ENCODE measurements around the gene ALDOA.
"Not testable (repeated sequence)": the region's sequence is repeated elsewhere in the genome, so short reads cannot be mapped to it uniquely, and the experiment has no call there.

The ALDOA gene

DNA sequence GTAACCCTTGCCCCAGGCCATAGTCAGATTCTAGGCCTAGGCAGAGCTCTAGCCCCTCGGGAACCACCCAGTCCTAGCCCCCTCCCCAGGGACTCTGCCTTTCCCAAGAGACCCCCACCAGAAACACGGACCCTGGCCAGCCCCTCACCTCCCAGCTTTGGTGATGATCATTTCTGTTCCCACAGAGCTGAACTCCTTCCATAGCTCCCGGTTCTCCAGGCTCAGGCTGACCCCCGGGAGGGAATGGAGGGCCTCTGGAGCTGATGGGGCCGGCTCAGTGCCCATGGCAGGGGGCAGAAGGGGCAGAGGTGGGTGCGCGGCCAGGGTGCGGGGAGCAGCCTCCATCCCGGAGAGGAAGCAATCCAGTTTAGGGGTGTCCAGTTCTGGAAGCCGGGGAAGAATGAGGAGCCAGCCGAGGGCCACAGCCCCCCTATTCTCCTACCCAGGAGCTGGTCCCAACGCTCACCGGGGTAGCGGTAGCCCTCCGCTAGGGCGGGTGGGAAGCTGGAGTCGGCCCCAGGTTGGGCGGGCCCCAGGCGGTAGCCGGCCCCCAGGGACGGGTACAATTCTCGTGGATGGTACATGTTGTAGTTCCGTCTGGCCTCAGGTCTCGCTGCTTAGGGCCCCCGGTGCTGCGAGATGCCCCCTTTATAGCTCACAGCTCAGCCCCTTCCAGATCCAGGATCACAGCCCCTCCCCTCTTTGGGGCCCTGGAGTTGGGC lies 25.2 kb downstream of the ALDOA start:
- DNase-seq (ENCODE audit: low read depth in 2 of 2) = no peak

DNA sequence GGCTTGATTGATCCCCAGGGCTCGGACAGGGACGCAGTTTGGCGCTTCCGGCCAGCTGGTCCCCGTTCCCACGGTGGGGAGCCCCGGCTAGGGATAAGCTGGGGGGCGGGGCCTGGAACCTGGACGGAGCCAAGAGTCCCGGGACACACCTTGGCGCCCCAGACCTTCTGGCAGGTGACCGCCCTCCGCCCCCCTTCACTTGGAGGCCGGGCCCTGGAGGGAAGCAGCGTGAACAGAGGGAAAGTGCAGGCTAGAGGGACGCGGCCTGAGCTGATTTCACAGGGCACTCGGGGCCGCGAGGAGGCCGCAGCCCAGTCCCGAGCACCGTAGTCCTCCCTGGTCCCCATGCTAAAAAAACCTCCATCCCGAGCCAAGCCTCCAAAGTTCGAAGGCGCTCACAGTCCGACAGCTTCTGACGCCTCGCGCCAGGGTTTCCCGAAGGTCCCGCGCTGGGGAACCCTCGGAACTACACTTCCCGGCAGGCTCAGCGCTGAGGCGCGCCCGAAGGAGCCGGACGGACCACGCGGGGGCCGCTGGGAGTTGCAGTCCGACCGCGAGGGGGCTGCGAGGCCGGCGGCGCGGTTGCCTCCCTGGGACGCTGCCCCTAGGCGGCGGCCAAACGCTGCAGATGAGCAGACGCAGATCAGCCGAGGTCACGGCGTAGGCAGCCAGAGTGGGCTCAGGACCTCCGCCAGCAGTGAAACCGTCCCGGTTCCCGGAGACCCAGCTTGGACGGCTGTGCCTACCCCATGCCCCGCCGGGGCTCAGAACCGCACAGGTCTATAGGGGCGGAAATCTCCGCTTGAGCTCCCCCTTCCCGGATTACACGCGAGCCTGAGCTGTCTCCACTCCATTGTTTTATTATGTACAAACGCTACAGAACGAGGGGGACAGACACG lies 26.2 kb downstream of the ALDOA start, which contains the start of gene TBX6:
Gene TBX6, minus strand, starts transcription at position 451 of the 899 bp plus-strand sequence. CDS start 731 bp downstream, outside the sequence.
- peak; percentile 86 to 91 for DNase-seq (ENCODE audit: low read depth in 2 of 2)

GRCh38 chr16:30092373-30093010 lies 26.9 kb downstream of the ALDOA start:
- peak; percentile 39 to 67 for DNase-seq (ENCODE audit: low read depth in 2 of 2)

- DNase-seq (ENCODE audit: low read depth in 2 of 2) = no peak
Measured at GRCh38 chr16:30094541-30095165, 29.1 kb downstream of the ALDOA start.

- no peak for DNase-seq (ENCODE audit: low read depth in 2 of 2)
Measured at GRCh38 chr16:30095166-30096078, 29.9 kb downstream of the ALDOA start.

DNA sequence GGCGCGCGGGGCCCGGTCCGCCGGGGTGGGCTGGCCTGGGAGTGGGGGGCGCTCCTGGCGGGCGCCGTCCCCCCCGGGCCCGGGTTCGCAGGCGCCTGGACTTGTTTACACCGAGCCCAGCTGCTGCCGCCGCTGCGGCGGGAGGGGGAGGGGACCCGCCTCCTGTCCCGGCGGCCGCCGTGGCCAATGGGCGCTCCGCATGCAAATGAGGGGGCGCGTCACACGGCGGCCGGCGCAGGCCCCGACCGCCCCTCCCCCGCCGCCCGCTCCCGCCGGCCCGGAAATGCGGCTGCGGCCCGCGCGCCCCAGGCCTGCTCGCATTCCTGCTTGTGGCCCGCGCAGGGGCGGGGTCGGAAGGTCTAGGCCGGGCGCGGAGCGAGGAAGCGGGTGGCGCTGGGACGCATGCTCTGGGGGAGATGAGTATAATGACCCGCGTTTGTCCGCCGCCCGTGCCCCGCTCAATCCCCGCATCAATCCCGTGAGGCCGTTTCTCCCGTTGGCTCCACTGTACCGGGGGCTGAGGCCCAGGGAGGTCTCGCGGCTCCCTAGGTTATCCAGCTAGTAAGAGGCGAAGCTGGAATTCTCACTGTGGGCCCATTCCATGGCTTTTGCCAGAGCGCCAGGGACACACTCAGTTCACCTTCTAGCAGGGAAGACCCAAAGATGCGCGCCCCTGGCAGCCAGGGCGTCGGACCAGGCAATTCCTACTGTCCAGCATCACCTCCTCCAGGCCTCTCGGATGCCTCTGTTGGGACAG lies 30.7 kb downstream of the ALDOA start, which contains the start of gene YPEL3:
Gene YPEL3, minus strand, starts transcription at position 109 of the 757 bp plus-strand sequence. CDS start 731 bp downstream, outside the sequence.
- peak; percentile 74 to 82 for DNase-seq (ENCODE audit: low read depth in 2 of 2)

- no peak for DNase-seq (ENCODE audit: low read depth in 2 of 2)
Measured at GRCh38 chr16:30096862-30097563, 31.5 kb downstream of the ALDOA start.

- no peak for DNase-seq (ENCODE audit: low read depth in 2 of 2)
Measured at GRCh38 chr16:30104090-30104489, 38.5 kb downstream of the ALDOA start.

DNA sequence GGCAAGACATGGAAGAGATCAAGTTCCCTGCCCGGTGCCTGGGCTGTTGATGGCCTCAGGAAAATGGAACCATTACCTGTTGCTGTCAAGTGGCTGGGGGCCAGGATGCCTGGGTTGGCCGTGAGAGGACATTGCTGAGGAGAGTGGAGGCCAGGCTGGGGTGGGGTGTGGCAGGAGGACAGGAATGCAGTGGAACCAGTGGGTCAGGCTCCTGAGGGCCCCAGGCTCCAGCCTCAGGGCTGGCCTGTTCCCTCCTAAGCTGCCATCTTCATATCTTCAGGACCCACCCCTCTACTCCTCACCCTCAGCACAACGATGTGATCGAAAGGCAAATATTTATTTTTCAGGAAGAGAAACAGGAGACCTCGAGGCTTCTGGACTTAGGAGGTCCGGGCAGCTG lies 38.9 kb downstream of the ALDOA start:
- no peak for DNase-seq (ENCODE audit: low read depth in 2 of 2)

DNA sequence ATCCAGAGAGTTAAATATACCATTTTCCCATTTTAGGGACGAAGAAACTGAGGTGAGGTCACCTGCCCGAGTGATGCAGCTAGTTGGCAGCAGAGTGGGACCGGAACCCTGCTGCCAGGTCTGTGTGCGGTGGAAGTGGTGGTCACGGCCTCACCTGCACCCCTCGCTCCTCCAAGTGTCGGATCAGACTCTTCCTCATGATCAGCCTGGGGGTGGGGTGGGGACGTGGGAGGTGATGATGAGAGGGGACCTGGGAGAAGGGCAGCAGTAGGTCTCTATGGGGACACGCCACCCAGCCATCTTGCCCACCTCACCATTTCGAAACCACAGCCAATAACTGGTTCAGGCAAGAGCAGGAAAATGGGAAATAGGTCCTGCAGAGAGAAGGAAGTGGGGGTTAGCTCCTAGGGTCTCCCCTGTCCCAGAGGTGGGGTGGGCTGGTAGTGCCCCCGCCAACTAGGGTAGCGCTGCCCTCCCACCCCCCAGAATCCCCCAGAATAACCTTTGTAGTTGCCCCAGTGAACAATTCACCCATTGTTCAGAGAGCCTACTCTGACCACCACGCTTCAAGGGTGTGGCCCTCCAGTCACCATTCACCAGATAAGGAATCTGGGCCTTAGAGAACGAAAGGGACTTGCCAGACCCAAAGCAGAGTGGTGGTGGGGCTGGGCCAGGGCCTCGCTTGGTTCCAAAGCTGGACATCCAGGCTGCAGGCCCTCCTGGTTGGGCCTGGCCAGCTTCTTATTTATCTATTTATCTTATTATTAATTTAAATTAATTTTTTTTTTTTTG lies 42.7 kb downstream of the ALDOA start:
- DNase-seq (ENCODE audit: low read depth in 2 of 2) = no peak

GRCh38 chr16:30110661-30111060 lies 45.1 kb downstream of the ALDOA start:
- no peak for DNase-seq (ENCODE audit: low read depth in 2 of 2)

DNA sequence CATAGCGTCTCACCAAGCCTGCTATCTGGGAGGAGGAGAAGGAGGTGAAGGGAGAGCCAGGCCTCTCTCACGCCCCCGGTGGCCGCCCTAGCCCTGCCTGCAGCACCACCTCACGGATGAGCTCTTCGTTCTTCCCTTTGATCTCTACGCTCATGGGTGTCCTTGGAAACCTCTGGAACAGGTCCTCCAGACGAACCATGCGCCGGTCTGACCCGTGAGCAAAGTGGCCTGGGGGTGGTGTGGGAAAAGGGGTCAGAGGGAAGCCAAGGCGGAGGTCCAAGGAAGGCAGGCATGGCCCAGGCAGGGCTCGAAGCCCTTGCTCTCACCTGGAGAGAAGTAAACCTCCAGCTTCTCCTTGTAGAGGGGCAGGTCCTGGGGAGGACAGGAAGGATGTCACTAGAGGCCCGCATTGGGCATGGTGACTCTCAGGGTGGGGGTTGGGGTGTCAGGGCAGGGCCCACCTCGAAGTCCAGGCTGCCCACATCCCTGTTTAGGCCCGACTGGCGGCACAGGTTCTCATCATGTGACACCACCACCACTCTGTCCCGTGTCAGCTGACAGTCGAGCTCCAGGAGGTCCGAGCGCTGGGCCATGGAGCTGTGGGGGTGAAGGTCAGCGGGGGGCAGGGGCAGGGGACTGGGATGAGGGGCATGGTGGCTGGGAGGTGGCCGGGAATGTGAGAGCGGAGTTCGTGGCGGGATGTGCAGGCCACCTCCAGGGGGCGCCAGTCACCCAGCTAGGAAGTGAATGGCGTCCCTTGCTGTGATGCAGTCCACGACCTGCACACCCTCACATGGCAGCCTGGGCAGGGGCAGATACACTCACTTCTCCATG lies 46.9 kb downstream of the ALDOA start:
- DNase-seq (ENCODE audit: low read depth in 2 of 2) = peak; percentile 52 to 60

- DNase-seq (ENCODE audit: low read depth in 2 of 2) = no peak
Measured at GRCh38 chr16:30113031-30113710, 47.6 kb downstream of the ALDOA start, which contains the start of gene GDPD3. GDPD3 (minus strand) TSS chr16:30113537; CDS start chr16:30113478, 59 bp downstream.

DNA sequence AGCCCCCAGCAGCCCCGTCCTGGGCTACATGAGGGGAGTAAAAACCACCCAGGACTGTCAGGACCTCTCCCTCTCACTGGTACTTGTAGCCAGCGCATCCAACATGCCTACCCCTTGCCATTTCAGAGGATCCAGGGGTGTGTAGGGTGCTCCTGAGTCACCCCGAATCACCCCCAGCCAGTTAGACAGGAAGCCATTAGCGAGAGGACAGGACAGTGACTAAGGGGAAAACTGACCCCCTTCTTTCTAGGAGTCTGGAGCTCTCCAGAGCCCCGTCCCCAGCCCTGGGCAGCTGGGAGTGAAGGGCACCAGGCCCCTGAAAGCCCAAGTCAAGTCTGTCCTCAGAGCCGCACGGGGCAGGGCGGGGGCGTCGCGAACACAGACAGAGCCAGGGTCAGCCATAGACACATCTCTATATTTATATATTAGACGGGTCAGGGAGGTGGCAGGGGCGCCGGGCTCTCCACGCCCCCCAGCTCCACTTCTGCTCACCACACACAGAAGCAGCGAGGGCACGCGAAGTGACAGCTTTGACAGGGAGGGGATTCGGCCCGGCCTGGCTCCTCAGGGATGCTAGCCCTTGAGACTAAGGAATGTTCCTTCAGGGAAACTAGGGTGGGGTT lies 48.3 kb downstream of the ALDOA start:
- DNase-seq (ENCODE audit: low read depth in 2 of 2) = no peak

DNA sequence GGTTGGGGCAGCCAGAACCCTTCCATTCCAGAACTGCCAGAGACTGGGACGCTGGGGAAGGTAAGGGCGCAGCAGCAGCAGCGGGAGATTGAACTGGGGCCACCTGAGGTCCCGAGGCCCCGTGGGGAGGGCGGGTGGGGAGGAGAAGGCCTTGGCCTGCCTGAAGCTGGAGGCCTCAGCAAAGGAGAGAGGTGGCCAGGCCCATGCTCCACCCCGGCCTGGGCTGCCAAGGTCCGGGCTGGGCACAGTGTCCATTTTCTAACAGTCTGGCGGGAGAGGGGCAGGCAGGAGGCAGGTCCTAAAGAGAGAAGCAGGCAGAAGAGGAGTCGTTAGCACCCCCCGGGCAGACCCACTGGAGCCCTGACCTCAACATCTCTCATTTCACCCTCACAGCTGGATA lies 48.9 kb downstream of the ALDOA start:
- no peak for DNase-seq (ENCODE audit: low read depth in 2 of 2)

DNA sequence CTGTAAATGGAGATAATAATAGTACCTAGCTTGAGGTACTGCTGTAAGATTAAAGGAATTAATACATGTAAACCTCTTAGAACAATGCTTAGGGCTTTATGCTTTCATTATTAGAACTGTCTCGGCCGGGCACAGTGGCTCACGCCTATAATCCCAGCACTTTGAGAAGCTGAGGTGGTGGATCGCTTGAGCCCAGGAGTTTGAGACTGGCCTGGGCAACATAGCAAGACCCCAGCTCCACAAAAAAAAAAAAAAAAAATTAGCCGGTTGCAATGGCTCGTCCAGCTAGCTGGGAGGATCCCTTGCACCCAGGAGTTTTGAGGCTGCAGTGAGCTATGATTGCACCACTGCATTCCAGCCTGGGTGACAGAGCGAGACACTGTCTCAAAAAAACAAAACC lies 49.3 kb downstream of the ALDOA start:
- not testable (repeated sequence) for DNase-seq (ENCODE audit: low read depth in 2 of 2)
